SK-N-SH (cell line): Measurements from ENCODE around the gene TMEM165.

Source experiments
- CTCF ChIP-seq: fragments of 200-600 bp; sonication (generic); IDR thresholded peaks from 2 replicates; pipeline ENCODE4 v1.6.1; 2017; ENCODE audit warnings: antibody characterized with exemption, mild to moderate bottlenecking, moderate library complexity
- REST ChIP-seq: IDR thresholded peaks from 2 replicates; pipeline ENCODE4 v1.6.1; 2012; ENCODE audit warnings: mild to moderate bottlenecking, low read depth, low read length, moderate library complexity
- TAF1 ChIP-seq: IDR thresholded peaks from 2 replicates; pipeline ENCODE4 v1.6.1; 2012; ENCODE audit warnings: low read depth, mild to moderate bottlenecking, low read length, moderate library complexity, borderline replicate concordance
- TEAD4 ChIP-seq: IDR thresholded peaks from 2 replicates; pipeline ENCODE4 v1.4.0; 2012; ENCODE audit warnings: mild to moderate bottlenecking, borderline replicate concordance; ENCODE audit not compliant: insufficient read depth

- TF ChIP-seq REST, result no peak
- TF ChIP-seq CTCF, result no peak
- no peak for TF ChIP-seq TAF1
- TF ChIP-seq TEAD4, result no peak
These were observed 50.8 kb downstream of the TMEM165 start for GRCh38 chr4:55446578-55446922.
